SKM-1 (cell line): ENCODE data around the gene THSD7B.
"Not testable (repeated sequence)": the region's sequence is repeated elsewhere in the genome, so short reads cannot be mapped to it uniquely, and the experiment has no call there.

ENCODE experiments used
- DNase-seq: peaks from one replicate; lab custom pipeline; 2025; ENCODE audit not compliant: unreplicated experiment; lab: John Stamatoyannopoulos, UW

Gene THSD7B

GRCh38 chr2:137511526-137511925 is 746.2 kb downstream of the THSD7B start:
- DNase-seq = no peak

- no peak for DNase-seq
Measured at GRCh38 chr2:137521653-137522619, 756.6 kb downstream of the THSD7B start.

- DNase-seq = no peak
Measured at GRCh38 chr2:137522620-137523011, 757.3 kb downstream of the THSD7B start.

GRCh38 chr2:137523931-137524330 is 758.6 kb downstream of the THSD7B start:
- DNase-seq = no peak

GRCh38 chr2:137525132-137525531 is 759.8 kb downstream of the THSD7B start:
- no peak for DNase-seq

- DNase-seq = no peak
Measured at GRCh38 chr2:137525641-137526190, 760.4 kb downstream of the THSD7B start.

- no peak for DNase-seq
Measured at GRCh38 chr2:137535897-137536296, 770.6 kb downstream of the THSD7B start.

GRCh38 chr2:137539336-137539735 is 774.0 kb downstream of the THSD7B start:
- DNase-seq = no peak

GRCh38 chr2:137547842-137548241 is 782.5 kb downstream of the THSD7B start:
- no peak for DNase-seq

- DNase-seq = no peak
Measured at GRCh38 chr2:137566387-137566786, 801.0 kb downstream of the THSD7B start.

- no peak for DNase-seq
Measured at GRCh38 chr2:137570484-137570883, 805.1 kb downstream of the THSD7B start.

- DNase-seq = not testable (repeated sequence)
Measured at GRCh38 chr2:137587834-137588233, 822.5 kb downstream of the THSD7B start.

- DNase-seq = not testable (repeated sequence)
Measured at GRCh38 chr2:137588578-137588977, 823.2 kb downstream of the THSD7B start.

- DNase-seq = no peak
Measured at GRCh38 chr2:137590102-137590501, 824.8 kb downstream of the THSD7B start.

- no peak for DNase-seq
Measured at GRCh38 chr2:137607722-137608318, 842.5 kb downstream of the THSD7B start.

- DNase-seq = no peak
Measured at GRCh38 chr2:137638932-137639331, 873.6 kb downstream of the THSD7B start.

GRCh38 chr2:137644731-137645130 is 879.4 kb downstream of the THSD7B start:
- no peak for DNase-seq

GRCh38 chr2:137654046-137654445 is 888.7 kb downstream of the THSD7B start:
- DNase-seq = no peak

GRCh38 chr2:137655814-137656213 is 890.5 kb downstream of the THSD7B start:
- no peak for DNase-seq

- DNase-seq = no peak
Measured at GRCh38 chr2:137658433-137658832, 893.1 kb downstream of the THSD7B start.

- no peak for DNase-seq
Measured at GRCh38 chr2:137659616-137660015, 894.3 kb downstream of the THSD7B start.

- no peak for DNase-seq
Measured at GRCh38 chr2:137670111-137670510, 904.8 kb downstream of the THSD7B start.
